Panc1 (cell line): ENCODE measurements around the gene SLC3A2.

ENCODE experiments used
- SIN3A ChIP-seq: IDR thresholded peaks from 2 replicates; pipeline ENCODE4 v1.6.1; 2012; ENCODE audit warnings: low read depth, mild to moderate bottlenecking, low read length, moderate library complexity, borderline replicate concordance; ENCODE audit not compliant: insufficient read depth
- TCF7L2 ChIP-seq: IDR thresholded peaks from 2 replicates; pipeline ENCODE4 v1.6.1; 2011; ENCODE audit warnings: mild to moderate bottlenecking, low read depth, low read length, inconsistent platforms
- TF ChIP-seq, protein P1 (sequence below): fragments of 450-650 bp; IDR thresholded peaks from 2 replicates; pipeline ENCODE4 v1.5.1; 2017; ENCODE audit warnings: mild to moderate bottlenecking
- TF ChIP-seq, protein P2 (sequence below), 2 experiments: IDR thresholded peaks; 2 replicates each; pipeline ENCODE4 v1.6.1; 2011 to 2012; ENCODE audit warnings: low read depth in 2 of 2, control low read depth in 1 of 2, low read length in 1 of 2, mild to moderate bottlenecking in 1 of 2, moderate library complexity in 1 of 2; ENCODE audit not compliant: insufficient read depth in 1 of 2

DNA sequence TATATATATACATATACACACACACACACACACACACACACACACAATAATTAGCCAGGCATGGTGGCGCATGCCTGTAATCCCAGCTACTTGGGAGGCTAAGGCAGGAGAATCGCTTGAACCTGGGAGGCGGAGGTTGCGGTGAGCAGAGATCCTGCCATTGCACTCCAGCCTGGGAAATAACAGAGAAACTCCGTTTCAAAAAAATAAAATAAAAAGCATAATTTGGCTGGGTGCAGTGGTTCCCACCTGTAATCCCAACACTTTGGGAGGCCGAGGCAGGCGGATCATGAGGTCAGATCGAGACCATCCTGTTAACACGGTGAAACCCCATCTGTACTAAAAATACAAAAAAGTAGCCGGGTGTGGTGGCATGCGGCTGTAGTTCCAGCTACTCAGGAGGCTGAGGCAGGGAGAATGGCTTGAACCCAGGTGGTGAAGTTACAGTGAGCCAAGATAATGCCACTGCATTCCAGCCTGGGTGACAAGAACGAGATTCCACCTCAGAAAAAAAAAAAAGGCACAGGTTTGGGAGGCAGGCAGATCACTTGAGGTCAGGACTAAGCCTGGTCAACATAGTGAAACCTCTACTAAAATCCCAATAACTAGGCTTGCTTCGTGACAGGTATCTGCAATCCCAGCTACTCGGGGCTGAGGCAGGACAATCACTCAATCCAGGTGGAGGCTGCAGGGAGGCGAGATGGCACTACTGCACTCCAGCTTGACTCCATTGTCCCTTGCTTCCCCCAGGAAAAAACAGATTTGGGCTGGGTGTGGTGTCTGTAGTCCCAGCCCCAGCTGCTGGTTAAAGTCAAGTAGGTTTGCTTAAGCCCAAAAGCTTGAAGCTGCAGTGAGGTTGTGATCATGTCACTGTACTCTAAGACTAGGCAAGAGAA, 29.5 kb upstream of the SLC3A2 start:
- TF ChIP-seq, protein P1, sequence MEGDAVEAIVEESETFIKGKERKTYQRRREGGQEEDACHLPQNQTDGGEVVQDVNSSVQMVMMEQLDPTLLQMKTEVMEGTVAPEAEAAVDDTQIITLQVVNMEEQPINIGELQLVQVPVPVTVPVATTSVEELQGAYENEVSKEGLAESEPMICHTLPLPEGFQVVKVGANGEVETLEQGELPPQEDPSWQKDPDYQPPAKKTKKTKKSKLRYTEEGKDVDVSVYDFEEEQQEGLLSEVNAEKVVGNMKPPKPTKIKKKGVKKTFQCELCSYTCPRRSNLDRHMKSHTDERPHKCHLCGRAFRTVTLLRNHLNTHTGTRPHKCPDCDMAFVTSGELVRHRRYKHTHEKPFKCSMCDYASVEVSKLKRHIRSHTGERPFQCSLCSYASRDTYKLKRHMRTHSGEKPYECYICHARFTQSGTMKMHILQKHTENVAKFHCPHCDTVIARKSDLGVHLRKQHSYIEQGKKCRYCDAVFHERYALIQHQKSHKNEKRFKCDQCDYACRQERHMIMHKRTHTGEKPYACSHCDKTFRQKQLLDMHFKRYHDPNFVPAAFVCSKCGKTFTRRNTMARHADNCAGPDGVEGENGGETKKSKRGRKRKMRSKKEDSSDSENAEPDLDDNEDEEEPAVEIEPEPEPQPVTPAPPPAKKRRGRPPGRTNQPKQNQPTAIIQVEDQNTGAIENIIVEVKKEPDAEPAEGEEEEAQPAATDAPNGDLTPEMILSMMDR, result no peak
- TF ChIP-seq, protein P2, sequence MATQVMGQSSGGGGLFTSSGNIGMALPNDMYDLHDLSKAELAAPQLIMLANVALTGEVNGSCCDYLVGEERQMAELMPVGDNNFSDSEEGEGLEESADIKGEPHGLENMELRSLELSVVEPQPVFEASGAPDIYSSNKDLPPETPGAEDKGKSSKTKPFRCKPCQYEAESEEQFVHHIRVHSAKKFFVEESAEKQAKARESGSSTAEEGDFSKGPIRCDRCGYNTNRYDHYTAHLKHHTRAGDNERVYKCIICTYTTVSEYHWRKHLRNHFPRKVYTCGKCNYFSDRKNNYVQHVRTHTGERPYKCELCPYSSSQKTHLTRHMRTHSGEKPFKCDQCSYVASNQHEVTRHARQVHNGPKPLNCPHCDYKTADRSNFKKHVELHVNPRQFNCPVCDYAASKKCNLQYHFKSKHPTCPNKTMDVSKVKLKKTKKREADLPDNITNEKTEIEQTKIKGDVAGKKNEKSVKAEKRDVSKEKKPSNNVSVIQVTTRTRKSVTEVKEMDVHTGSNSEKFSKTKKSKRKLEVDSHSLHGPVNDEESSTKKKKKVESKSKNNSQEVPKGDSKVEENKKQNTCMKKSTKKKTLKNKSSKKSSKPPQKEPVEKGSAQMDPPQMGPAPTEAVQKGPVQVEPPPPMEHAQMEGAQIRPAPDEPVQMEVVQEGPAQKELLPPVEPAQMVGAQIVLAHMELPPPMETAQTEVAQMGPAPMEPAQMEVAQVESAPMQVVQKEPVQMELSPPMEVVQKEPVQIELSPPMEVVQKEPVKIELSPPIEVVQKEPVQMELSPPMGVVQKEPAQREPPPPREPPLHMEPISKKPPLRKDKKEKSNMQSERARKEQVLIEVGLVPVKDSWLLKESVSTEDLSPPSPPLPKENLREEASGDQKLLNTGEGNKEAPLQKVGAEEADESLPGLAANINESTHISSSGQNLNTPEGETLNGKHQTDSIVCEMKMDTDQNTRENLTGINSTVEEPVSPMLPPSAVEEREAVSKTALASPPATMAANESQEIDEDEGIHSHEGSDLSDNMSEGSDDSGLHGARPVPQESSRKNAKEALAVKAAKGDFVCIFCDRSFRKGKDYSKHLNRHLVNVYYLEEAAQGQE (IDR thresholded peaks at IDR 0.05; ENCODE audit: insufficient read depth in 1 of 2, low read depth in 2 of 2, low read length in 1 of 2), result peak in 1 of 2 experiments; percentile 31; a peak in 1 of 4 replicates
- no peak for TF ChIP-seq TCF7L2
- TF ChIP-seq SIN3A, result peak; percentile 76; the same call in 1 of the 2 replicates
